GM10248 (cell line): ENCODE results near the gene RBM42.

ENCODE experiments used
- CTCF ChIA-PET: fragments of 300-600 bp; sonication (Branson Sonifier 250); formaldehyde crosslinking; extraction: SDS; loops from one replicate; lab custom pipeline; 2021; ENCODE audit warnings: antibody characterized with exemption; lab: Yijun Ruan, JAX
- POLR2A ChIA-PET: fragments of 350-650 bp; sonication (Branson Sonifier 250); formaldehyde crosslinking; extraction: SDS; loops from one replicate; lab custom pipeline; 2020; ENCODE audit warnings: antibody characterized with exemption; lab: Yijun Ruan, JAX
- DNase-seq: peaks from one replicate; pipeline ENCODE4 v3.0.0; 2012; ENCODE audit errors: extremely low spot score
- TF ChIP-seq, protein P1 (sequence below): IDR thresholded peaks from 2 replicates; pipeline ENCODE4 v1.5.1; 2012; ENCODE audit warnings: mild to moderate bottlenecking, low read depth; ENCODE audit errors: extremely low read depth, missing control alignments, control extremely low read depth

The RBM42 gene

DNA sequence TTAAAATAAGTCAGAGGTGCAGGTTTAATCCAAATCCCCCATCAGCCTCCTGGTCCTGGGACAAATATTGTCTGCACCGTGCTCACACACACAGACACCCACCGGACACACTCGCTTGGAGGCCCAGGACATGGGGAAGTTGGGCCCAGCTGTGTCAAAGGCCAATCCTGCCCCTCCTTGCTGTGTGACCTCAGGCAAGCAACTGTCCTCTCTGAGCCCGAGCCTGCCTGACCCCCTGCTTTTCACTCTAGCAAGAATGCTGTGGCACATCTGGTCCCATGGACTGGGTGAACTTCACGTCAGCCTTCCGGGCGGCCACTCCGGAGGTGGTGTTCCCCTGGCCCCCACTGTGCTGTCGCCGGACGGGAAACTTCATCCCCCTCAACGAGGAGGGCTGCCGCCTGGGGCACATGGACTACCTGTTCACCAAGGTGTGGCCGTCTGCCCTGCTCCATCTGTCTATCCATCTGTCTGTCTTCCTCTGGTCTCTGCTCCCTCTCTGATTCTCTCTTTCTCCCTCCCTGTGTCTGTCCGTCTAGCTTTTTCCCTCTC is 46.8 kb downstream of the RBM42 start:
- TF ChIP-seq, protein P1, sequence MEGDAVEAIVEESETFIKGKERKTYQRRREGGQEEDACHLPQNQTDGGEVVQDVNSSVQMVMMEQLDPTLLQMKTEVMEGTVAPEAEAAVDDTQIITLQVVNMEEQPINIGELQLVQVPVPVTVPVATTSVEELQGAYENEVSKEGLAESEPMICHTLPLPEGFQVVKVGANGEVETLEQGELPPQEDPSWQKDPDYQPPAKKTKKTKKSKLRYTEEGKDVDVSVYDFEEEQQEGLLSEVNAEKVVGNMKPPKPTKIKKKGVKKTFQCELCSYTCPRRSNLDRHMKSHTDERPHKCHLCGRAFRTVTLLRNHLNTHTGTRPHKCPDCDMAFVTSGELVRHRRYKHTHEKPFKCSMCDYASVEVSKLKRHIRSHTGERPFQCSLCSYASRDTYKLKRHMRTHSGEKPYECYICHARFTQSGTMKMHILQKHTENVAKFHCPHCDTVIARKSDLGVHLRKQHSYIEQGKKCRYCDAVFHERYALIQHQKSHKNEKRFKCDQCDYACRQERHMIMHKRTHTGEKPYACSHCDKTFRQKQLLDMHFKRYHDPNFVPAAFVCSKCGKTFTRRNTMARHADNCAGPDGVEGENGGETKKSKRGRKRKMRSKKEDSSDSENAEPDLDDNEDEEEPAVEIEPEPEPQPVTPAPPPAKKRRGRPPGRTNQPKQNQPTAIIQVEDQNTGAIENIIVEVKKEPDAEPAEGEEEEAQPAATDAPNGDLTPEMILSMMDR = no peak
- CTCF ChIA-PET = interaction anchor here (0.9 to 2.5 kb wide), 3 partner anchors 19 to 39 kb away, joined by 4 to 8 read pairs (median 5); no protein-coding TSS in a partner anchor
- POLR2A ChIA-PET = no interaction called here
- no peak for DNase-seq
